ENCODE data around the gene ADARB2. TPM values are rescaled to one million over a fixed set of nuclear protein-coding genes. Genes with fewer than 3 reads are reported as not detected.
A peak's percentile ranks its signal among the peaks of the same experiment; 100 is the strongest.

The ADARB2 gene
- total and polyA plus RNA-seq, 2 donors = 0.66 to 2.5 TPM

DNA sequence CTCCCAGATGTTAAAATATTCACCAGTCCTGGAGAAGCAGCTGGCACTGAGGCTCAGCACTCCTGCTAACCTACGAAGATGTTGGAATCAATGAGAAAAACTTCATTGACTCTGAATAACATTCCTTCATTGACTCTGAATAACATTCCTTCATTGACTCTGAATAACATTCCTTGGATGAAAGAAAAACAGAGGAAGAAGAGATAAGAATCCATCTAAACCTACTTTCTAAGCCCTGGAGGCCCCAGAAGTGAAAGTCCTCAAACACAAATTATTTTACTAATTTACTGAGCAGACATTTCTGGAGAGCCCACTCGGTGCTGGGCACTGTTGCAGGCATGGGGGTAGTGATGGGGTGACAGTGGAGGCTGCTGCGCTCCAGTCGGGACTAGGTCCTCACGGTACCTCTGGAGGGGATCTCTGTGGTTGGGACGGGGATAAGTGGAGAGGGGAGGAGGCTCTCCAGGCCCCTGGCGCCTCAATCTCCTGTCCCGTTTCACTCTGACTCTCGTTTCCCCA is 427.0 kb downstream of the ADARB2 start:
- Histone ChIP-seq H3K27ac (ENCODE audit: low read depth in 1 of 2, low read length in 1 of 2) (no peak overlapping the region), H3K27me3 (ENCODE audit: control insufficient read depth in 2 of 2, insufficient read depth in 1 of 2, low read length in 1 of 2) (no peaks in the 10 kb centered on the region), H3K9me3 (ENCODE audit: control insufficient read depth in 2 of 2, insufficient read depth in 1 of 2, low read length in 1 of 2) (no peaks in the 10 kb centered on the region), H3K36me3 (ENCODE audit: control insufficient read depth in 2 of 2, insufficient read depth in 2 of 2, low read length in 1 of 2) (no peaks in the 10 kb centered on the region), H3K4me1 (ENCODE audit: control insufficient read depth in 2 of 2, insufficient read depth in 2 of 2, low read length in 2 of 2) (peaks cover 0 to 3% of the 10 kb centered on the region in 2 donors), H3K4me3 (ENCODE audit: low read length in 2 of 2) (no peak overlapping the region)
- 71% methylated on average over 9 of the region's 9 CpGs for WGBS
- DNase-seq (ENCODE audit: low read depth in 6 of 9, low spot score in 9 of 9) = no peak

- Histone ChIP-seq H3K4me3 (ENCODE audit: low read length in 2 of 2) (no peak overlapping the region), H3K4me1 (ENCODE audit: control insufficient read depth in 2 of 2, insufficient read depth in 2 of 2, low read length in 2 of 2) (no peaks in the 10 kb centered on the region), H3K27me3 (ENCODE audit: control insufficient read depth in 2 of 2, insufficient read depth in 1 of 2, low read length in 1 of 2) (no peaks in the 10 kb centered on the region), H3K9me3 (ENCODE audit: control insufficient read depth in 2 of 2, insufficient read depth in 1 of 2, low read length in 1 of 2) (no peaks in the 10 kb centered on the region), H3K27ac (ENCODE audit: low read depth in 1 of 2, low read length in 1 of 2) (no peak overlapping the region), H3K36me3 (ENCODE audit: control insufficient read depth in 2 of 2, insufficient read depth in 2 of 2, low read length in 1 of 2) (no peaks in the 10 kb centered on the region)
- DNase-seq (ENCODE audit: low read depth in 6 of 9, low spot score in 9 of 9) = no peak
- WGBS = 67% methylated on average over 7 of the region's 7 CpGs
Measured at GRCh38 chr10:1309617-1310270, 427.6 kb downstream of the ADARB2 start.

GRCh38 chr10:1308962-1309616 is 428.2 kb downstream of the ADARB2 start:
- Histone ChIP-seq H3K27me3 (ENCODE audit: control insufficient read depth in 2 of 2, insufficient read depth in 1 of 2, low read length in 1 of 2) (no peaks in the 10 kb centered on the region), H3K9me3 (ENCODE audit: control insufficient read depth in 2 of 2, insufficient read depth in 1 of 2, low read length in 1 of 2) (no peaks in the 10 kb centered on the region), H3K4me1 (ENCODE audit: control insufficient read depth in 2 of 2, insufficient read depth in 2 of 2, low read length in 2 of 2) (no peaks in the 10 kb centered on the region), H3K36me3 (ENCODE audit: control insufficient read depth in 2 of 2, insufficient read depth in 2 of 2, low read length in 1 of 2) (no peaks in the 10 kb centered on the region), H3K27ac (ENCODE audit: low read depth in 1 of 2, low read length in 1 of 2) (no peak overlapping the region), H3K4me3 (ENCODE audit: low read length in 2 of 2) (no peak overlapping the region)
- no peak for DNase-seq (ENCODE audit: low read depth in 6 of 9, low spot score in 9 of 9)
- 93% methylated on average over 8 of the region's 8 CpGs for WGBS

GRCh38 chr10:1308173-1308961 is 429.0 kb downstream of the ADARB2 start:
- Histone ChIP-seq H3K27me3 (ENCODE audit: control insufficient read depth in 2 of 2, insufficient read depth in 1 of 2, low read length in 1 of 2) (no peaks in the 10 kb centered on the region), H3K27ac (ENCODE audit: low read depth in 1 of 2, low read length in 1 of 2) (no peak overlapping the region), H3K36me3 (ENCODE audit: control insufficient read depth in 2 of 2, insufficient read depth in 2 of 2, low read length in 1 of 2) (no peaks in the 10 kb centered on the region), H3K4me1 (ENCODE audit: control insufficient read depth in 2 of 2, insufficient read depth in 2 of 2, low read length in 2 of 2) (no peaks in the 10 kb centered on the region), H3K4me3 (ENCODE audit: low read length in 2 of 2) (no peak overlapping the region), H3K9me3 (ENCODE audit: control insufficient read depth in 2 of 2, insufficient read depth in 1 of 2, low read length in 1 of 2) (no peaks in the 10 kb centered on the region)
- no peak for DNase-seq (ENCODE audit: low read depth in 6 of 9, low spot score in 9 of 9)
- WGBS = 85% methylated on average over 4 of the region's 4 CpGs

GRCh38 chr10:1301143-1301542 is 436.2 kb downstream of the ADARB2 start:
- peaks cover 0 to 8% of the 10 kb centered on the region in 2 donors for H3K4me1 ChIP-seq (ENCODE audit: control insufficient read depth in 2 of 2, insufficient read depth in 2 of 2, low read length in 2 of 2)
- H3K36me3 ChIP-seq (ENCODE audit: control insufficient read depth in 2 of 2, insufficient read depth in 2 of 2, low read length in 1 of 2) = no peaks in the 10 kb centered on the region
- 85% methylated on average over 5 of the region's 5 CpGs for WGBS
- no peak for DNase-seq (ENCODE audit: low read depth in 6 of 9, low spot score in 9 of 9)
- no peak overlapping the region for H3K4me3 ChIP-seq (ENCODE audit: low read length in 2 of 2)
- no peaks in the 10 kb centered on the region for H3K9me3 ChIP-seq (ENCODE audit: control insufficient read depth in 2 of 2, insufficient read depth in 1 of 2, low read length in 1 of 2)
- no peak overlapping the region for H3K27ac ChIP-seq (ENCODE audit: low read depth in 1 of 2, low read length in 1 of 2)
- H3K27me3 ChIP-seq (ENCODE audit: control insufficient read depth in 2 of 2, insufficient read depth in 1 of 2, low read length in 1 of 2) = peaks cover 0 to 3% of the 10 kb centered on the region in 2 donors

DNA sequence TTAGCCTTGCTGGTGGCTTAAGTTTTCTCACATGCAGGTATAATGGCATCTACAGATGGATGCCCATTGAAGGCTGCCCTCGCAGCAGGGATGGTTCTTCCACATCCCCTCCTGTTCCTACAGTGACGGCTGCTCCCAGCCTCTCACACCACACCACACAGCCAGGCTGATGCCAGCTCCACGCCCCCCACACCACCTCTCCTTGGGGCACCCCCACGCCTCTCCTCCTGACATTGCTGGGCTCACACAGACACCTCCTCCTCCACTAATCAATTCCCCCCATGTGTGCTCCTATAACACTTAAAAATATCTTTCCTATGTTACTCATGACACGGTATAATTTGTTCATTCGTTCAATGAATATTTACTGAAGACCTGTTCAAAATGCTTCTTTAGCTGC is 437.1 kb downstream of the ADARB2 start:
- Histone ChIP-seq H3K36me3 (ENCODE audit: control insufficient read depth in 2 of 2, insufficient read depth in 2 of 2, low read length in 1 of 2) (no peaks in the 10 kb centered on the region), H3K9me3 (ENCODE audit: control insufficient read depth in 2 of 2, insufficient read depth in 1 of 2, low read length in 1 of 2) (no peaks in the 10 kb centered on the region), H3K27ac (ENCODE audit: low read depth in 1 of 2, low read length in 1 of 2) (no peak overlapping the region), H3K4me1 (ENCODE audit: control insufficient read depth in 2 of 2, insufficient read depth in 2 of 2, low read length in 2 of 2) (peaks cover 0 to 8% of the 10 kb centered on the region in 2 donors), H3K27me3 (ENCODE audit: control insufficient read depth in 2 of 2, insufficient read depth in 1 of 2, low read length in 1 of 2) (peaks cover 0 to 3% of the 10 kb centered on the region in 2 donors), H3K4me3 (ENCODE audit: low read length in 2 of 2) (no peak overlapping the region)
- DNase-seq (ENCODE audit: low read depth in 6 of 9, low spot score in 9 of 9) = no peak
- 87% methylated on average over 6 of the region's 6 CpGs for WGBS

- peaks cover 0 to 3% of the 10 kb centered on the region in 2 donors for H3K27me3 ChIP-seq (ENCODE audit: control insufficient read depth in 2 of 2, insufficient read depth in 1 of 2, low read length in 1 of 2)
- WGBS = 38% methylated on average over 12 of the region's 12 CpGs
Measured at GRCh38 chr10:1299041-1299726, 438.1 kb downstream of the ADARB2 start.

DNA sequence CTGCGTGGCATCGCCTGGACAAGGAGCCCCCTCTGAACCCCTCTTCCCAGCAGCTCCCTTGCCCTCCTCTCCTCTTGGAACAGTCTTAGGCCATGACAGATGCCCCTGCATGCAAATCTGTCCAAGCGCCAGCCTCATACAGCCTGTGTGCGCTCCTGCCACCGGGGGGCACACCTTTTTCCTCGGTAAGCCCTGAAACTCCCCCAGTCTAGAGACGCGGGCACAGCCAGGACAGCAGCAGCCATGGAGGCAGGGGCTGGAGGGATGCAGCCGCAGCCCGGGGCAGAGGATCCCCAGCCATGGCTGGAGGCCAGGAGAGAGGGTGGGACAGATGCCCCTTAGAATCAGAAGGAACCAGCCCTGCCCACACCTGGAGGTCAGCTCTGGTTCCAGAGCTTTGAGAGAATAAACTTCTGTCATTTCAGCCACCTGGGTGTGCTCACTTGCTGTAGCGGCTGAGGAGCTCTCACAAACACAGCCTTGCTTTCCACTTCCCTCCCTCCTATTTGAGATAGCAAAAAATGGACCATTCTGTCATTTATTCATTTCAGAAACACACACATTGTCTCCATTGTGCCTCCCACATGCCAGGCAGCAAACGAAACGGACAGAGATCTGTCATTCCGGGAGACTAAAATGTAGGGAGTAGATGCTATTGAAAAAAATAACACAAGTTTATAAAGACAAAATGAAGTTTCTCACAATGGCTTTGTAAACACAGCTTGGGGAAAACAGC is 439.6 kb downstream of the ADARB2 start:
- no peak for DNase-seq (ENCODE audit: low read depth in 6 of 9, low spot score in 9 of 9)
- peaks cover 0 to 8% of the 10 kb centered on the region in 2 donors for H3K4me1 ChIP-seq (ENCODE audit: control insufficient read depth in 2 of 2, insufficient read depth in 2 of 2, low read length in 2 of 2)
- H3K9me3 ChIP-seq (ENCODE audit: control insufficient read depth in 2 of 2, insufficient read depth in 1 of 2, low read length in 1 of 2) = no peaks in the 10 kb centered on the region
- H3K36me3 ChIP-seq (ENCODE audit: control insufficient read depth in 2 of 2, insufficient read depth in 2 of 2, low read length in 1 of 2) = no peaks in the 10 kb centered on the region
- H3K27ac ChIP-seq (ENCODE audit: low read depth in 1 of 2, low read length in 1 of 2) = no peak overlapping the region
- H3K27me3 ChIP-seq (ENCODE audit: control insufficient read depth in 2 of 2, insufficient read depth in 1 of 2, low read length in 1 of 2) = peaks cover 0 to 3% of the 10 kb centered on the region in 2 donors
- no peak overlapping the region for H3K4me3 ChIP-seq (ENCODE audit: low read length in 2 of 2)
- 75% methylated on average over 14 of the region's 14 CpGs for WGBS

More at GRCh38 chr10:1299041-1299726, 438.1 kb downstream of the ADARB2 start:
- Histone ChIP-seq H3K36me3 (ENCODE audit: control insufficient read depth in 2 of 2, insufficient read depth in 2 of 2, low read length in 1 of 2) (no peaks in the 10 kb centered on the region), H3K4me3 (ENCODE audit: low read length in 2 of 2) (no peak overlapping the region), H3K9me3 (ENCODE audit: control insufficient read depth in 2 of 2, insufficient read depth in 1 of 2, low read length in 1 of 2) (no peaks in the 10 kb centered on the region), H3K4me1 (ENCODE audit: control insufficient read depth in 2 of 2, insufficient read depth in 2 of 2, low read length in 2 of 2) (peaks cover 0 to 8% of the 10 kb centered on the region in 2 donors), H3K27ac (ENCODE audit: low read depth in 1 of 2, low read length in 1 of 2) (no peak overlapping the region)
- DNase-seq (ENCODE audit: low read depth in 6 of 9, low spot score in 9 of 9) = peak in 3 of 9 donors; percentile 10 to 20 (median 16)

Measured in thymus (tissue), 11 donors.